DND-41 (cell line): ENCODE measurements around the gene BCR.

Source experiments
- ATAC-seq: fragments of 200-7000 bp; cut with Tn5 transposase; 3 replicates; pipeline ENCODE4 v1.9.1; 2021; ENCODE audit warnings: low read depth; ENCODE audit not compliant: insufficient read depth
- DNase-seq: peaks from one replicate; pipeline ENCODE4 v3.0.0-alpha.2; 2020
- H2AFZ ChIP-seq: 2 replicates; pipeline ENCODE4 v1.6.0; 2012; ENCODE audit warnings: low read depth, low read length
- H3K27ac ChIP-seq: 2 replicates; pipeline ENCODE4 v1.5.1; 2012; ENCODE audit warnings: low read length, inconsistent platforms
- H3K27me3 ChIP-seq: fragments of 200-600 bp; sonication (generic); 2 replicates; pipeline ENCODE4 v1.6.0; 2012; ENCODE audit warnings: low read length, mild to moderate bottlenecking, inconsistent platforms; ENCODE audit not compliant: insufficient read depth, poor library complexity
- H3K36me3 ChIP-seq: 2 replicates; pipeline ENCODE4 v1.5.1; 2012; ENCODE audit warnings: low read length, inconsistent platforms; ENCODE audit not compliant: insufficient read depth
- H3K4me1 ChIP-seq: 2 replicates; pipeline ENCODE4 v1.5.1; 2012; ENCODE audit warnings: mild to moderate bottlenecking, low read length; ENCODE audit not compliant: insufficient read depth
- H3K4me2 ChIP-seq: 2 replicates; pipeline ENCODE4 v1.6.0; 2012; ENCODE audit warnings: mild to moderate bottlenecking, moderate library complexity, low read length, inconsistent platforms; ENCODE audit not compliant: insufficient read depth
- H3K4me3 ChIP-seq, 2 experiments: fragments of 200-600 bp in 1 of 2; shearing (Covaris generic) in 1 of 2; 2 replicates each; pipeline ENCODE4 v1.5.1; 2012 to 2016; ENCODE audit warnings: inconsistent platforms in 2 of 2, low read length in 2 of 2, mild to moderate bottlenecking in 2 of 2, low read depth in 1 of 2, moderate library complexity in 1 of 2
- H3K79me2 ChIP-seq: 2 replicates; pipeline ENCODE4 v1.6.0; 2012; ENCODE audit warnings: low read length, inconsistent platforms; ENCODE audit not compliant: insufficient read depth
- H3K9ac ChIP-seq: 2 replicates; pipeline ENCODE4 v1.6.0; 2012; ENCODE audit warnings: low read depth, mild to moderate bottlenecking, inconsistent platforms, low read length, moderate library complexity
- H3K9me3 ChIP-seq: 2 replicates; pipeline ENCODE4 v1.5.1; 2012; ENCODE audit warnings: low read length, moderate library complexity, mild to moderate bottlenecking, inconsistent platforms; ENCODE audit not compliant: insufficient read depth, severe bottlenecking
- H4K20me1 ChIP-seq: 2 replicates; pipeline ENCODE4 v1.6.0; 2012; ENCODE audit warnings: low read length; ENCODE audit not compliant: insufficient read depth
- CTCF ChIP-seq: IDR thresholded peaks from 2 replicates; pipeline ENCODE4 v1.5.1; 2012; ENCODE audit warnings: borderline replicate concordance, low read length, moderate library complexity, mild to moderate bottlenecking; ENCODE audit not compliant: poor library complexity, severe bottlenecking; ENCODE audit errors: extremely low read depth
- EZH2 ChIP-seq: IDR thresholded peaks from 3 replicates; pipeline ENCODE4 v1.6.1; 2012; ENCODE audit warnings: borderline replicate concordance, low read depth, mild to moderate bottlenecking, moderate library complexity, low read length, inconsistent platforms; ENCODE audit not compliant: severe bottlenecking

BCR gene

GRCh38 chr22:23243006-23243573 is 62.8 kb downstream of the BCR start:
- H3K79me2 ChIP-seq, result peaks cover 95% of the 10 kb centered on the region
- H4K20me1 ChIP-seq, result peaks cover 71% of the 10 kb centered on the region
- no peaks in the 10 kb centered on the region for H3K36me3 ChIP-seq
- no peak overlapping the region for H3K4me3 ChIP-seq
- H3K9me3 ChIP-seq, result no peaks in the 10 kb centered on the region
- H3K27ac ChIP-seq, result no peak overlapping the region
- TF ChIP-seq EZH2, result no peak
- no peak for TF ChIP-seq CTCF
- H3K9ac ChIP-seq, result no peak overlapping the region
- H3K27me3 ChIP-seq, result no peaks in the 10 kb centered on the region
- H3K4me2 ChIP-seq, result no peak overlapping the region
- peaks cover 5% of the 10 kb centered on the region; the same call in 1 of the 2 replicates for H3K4me1 ChIP-seq
- DNase-seq (peak; percentile 44), ATAC-seq (peak; percentile 83)
- H2AFZ ChIP-seq, result no peak overlapping the region

DNA sequence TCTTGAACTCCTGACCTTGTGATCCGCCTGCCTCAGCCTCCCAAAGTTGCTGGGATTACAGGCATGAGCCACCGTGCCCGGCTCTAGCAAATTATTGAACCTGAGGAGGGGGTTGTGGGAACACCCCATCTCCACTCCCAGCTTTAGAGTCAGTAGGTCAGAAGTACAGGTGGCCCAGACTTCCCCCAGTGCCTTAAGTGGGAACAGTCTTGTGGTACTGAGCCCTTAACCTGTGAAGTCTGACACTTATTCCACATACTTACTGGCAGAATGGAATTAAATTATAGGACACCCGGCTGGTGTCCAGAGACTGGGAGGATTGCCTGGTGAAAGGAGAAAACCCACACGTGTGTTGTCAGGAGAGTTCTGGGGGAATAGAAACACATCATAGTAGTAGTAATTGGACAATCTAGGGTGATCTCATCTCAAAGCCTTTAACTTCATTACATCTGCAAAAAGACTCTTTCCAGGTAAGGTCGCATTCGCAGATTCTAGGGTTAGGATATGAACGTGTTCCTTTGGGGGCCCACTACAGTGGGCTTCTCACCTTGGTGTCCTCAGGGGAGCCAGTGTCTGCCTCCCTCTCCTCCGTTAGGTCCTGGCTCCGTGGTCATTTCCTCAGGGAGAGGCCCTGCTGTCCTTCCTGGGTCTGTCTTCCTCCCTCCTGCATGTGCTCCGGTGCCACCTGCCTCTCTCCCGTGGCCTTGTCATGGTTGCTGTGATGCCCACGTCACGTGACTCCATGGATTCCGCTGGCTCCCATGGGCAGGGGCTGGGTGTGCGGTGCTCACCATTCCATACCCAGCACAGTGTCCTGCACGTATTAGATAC is 63.8 kb downstream of the BCR start:
- Histone ChIP-seq H3K79me2 (peaks cover 93% of the 10 kb centered on the region), H2AFZ (no peak overlapping the region), H4K20me1 (peaks cover 67% of the 10 kb centered on the region), H3K4me3 (no peak overlapping the region), H3K27ac (no peak overlapping the region), H3K27me3 (no peaks in the 10 kb centered on the region), H3K9ac (no peak overlapping the region), H3K9me3 (no peaks in the 10 kb centered on the region), H3K36me3 (no peaks in the 10 kb centered on the region), H3K4me1 (peaks cover 5% of the 10 kb centered on the region; the same call in 1 of the 2 replicates), H3K4me2 (no peak overlapping the region)
- no peak for DNase-seq
- TF ChIP-seq CTCF (no peak), EZH2 (no peak)
- ATAC-seq, result no peak

DNA sequence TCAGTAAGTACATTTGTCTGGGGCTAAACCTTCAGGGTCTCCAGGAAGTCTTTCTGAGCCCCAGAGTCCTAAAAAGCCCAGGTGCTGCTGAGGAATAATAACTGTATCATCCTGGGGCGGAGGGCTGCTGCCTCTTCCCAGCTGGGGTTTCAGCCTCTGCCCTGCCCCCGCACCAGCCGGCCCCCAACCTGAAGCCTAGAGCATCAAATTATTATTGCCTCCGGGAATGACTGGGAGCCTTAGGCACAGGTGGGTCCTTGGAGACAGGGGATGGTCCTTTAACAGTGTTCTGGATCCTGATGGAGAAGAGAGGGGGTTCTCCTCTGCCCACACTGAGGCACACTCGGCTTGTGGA is 64.4 kb downstream of the BCR start:
- no peaks in the 10 kb centered on the region for H3K9me3 ChIP-seq
- H3K27ac ChIP-seq, result no peak overlapping the region
- no peak overlapping the region for H2AFZ ChIP-seq
- ATAC-seq (no peak), DNase-seq (no peak)
- no peaks in the 10 kb centered on the region for H3K36me3 ChIP-seq
- no peak overlapping the region for H3K4me2 ChIP-seq
- H3K79me2 ChIP-seq, result peaks cover 90% of the 10 kb centered on the region
- TF ChIP-seq CTCF (no peak), EZH2 (no peak)
- H3K4me1 ChIP-seq, result peaks cover 5% of the 10 kb centered on the region; the same call in 1 of the 2 replicates
- H3K27me3 ChIP-seq, result no peaks in the 10 kb centered on the region
- no peak overlapping the region for H3K4me3 ChIP-seq
- H3K9ac ChIP-seq, result no peak overlapping the region
- peaks cover 67% of the 10 kb centered on the region for H4K20me1 ChIP-seq
